ENCODE results near the gene FAM25G.
"Not testable (repeated sequence)": the region's sequence is repeated elsewhere in the genome, so short reads cannot be mapped to it uniquely, and the experiment has no call there.

FAM25G gene

GRCh38 chr10:47491600-47491999 lies at the start of gene FAM25G:
Gene FAM25G, minus strand, starts transcription at chr10:47491700. Its CDS starts 26 bp downstream, at chr10:47491674.
- not testable (repeated sequence) for H3K9ac ChIP-seq (ENCODE audit: low read depth, low read length); H3K4me1 ChIP-seq (ENCODE audit: control insufficient read depth, insufficient read depth, low read length); H3K36me3 ChIP-seq (ENCODE audit: control insufficient read depth, insufficient read depth, low read length); H3K27ac ChIP-seq (ENCODE audit: low read depth, low read length); H3K27me3 ChIP-seq (ENCODE audit: control insufficient read depth, insufficient read depth, low read length); H3K4me3 ChIP-seq (ENCODE audit: low read depth, low read length); H3K9me3 ChIP-seq (ENCODE audit: control insufficient read depth, insufficient read depth, low read length)

GRCh38 chr10:47536430-47536829 lies 44.9 kb upstream of the FAM25G start:
- not testable (repeated sequence) for H3K27me3 ChIP-seq (ENCODE audit: control insufficient read depth, insufficient read depth, low read length); H3K36me3 ChIP-seq (ENCODE audit: control insufficient read depth, insufficient read depth, low read length)

GRCh38 chr10:47523475-47523874 lies 32.0 kb upstream of the FAM25G start, which contains the start of gene AGAP9:
Gene AGAP9, minus strand, starts transcription at chr10:47523638. Its CDS starts 112 bp downstream, at chr10:47523526.
- H3K9ac ChIP-seq (ENCODE audit: low read depth, low read length); H3K4me1 ChIP-seq (ENCODE audit: control insufficient read depth, insufficient read depth, low read length); H3K27ac ChIP-seq (ENCODE audit: low read depth, low read length); H3K4me3 ChIP-seq (ENCODE audit: low read depth, low read length); H3K27me3 ChIP-seq (ENCODE audit: control insufficient read depth, insufficient read depth, low read length); H3K9me3 ChIP-seq (ENCODE audit: control insufficient read depth, insufficient read depth, low read length); H3K36me3 ChIP-seq (ENCODE audit: control insufficient read depth, insufficient read depth, low read length): not testable (repeated sequence)

More at GRCh38 chr10:47536430-47536829, 44.9 kb upstream of the FAM25G start:
- not testable (repeated sequence) for H3K4me3 ChIP-seq (ENCODE audit: low read depth, low read length); H3K9me3 ChIP-seq (ENCODE audit: control insufficient read depth, insufficient read depth, low read length); H3K9ac ChIP-seq (ENCODE audit: low read depth, low read length); H3K4me1 ChIP-seq (ENCODE audit: control insufficient read depth, insufficient read depth, low read length); H3K27ac ChIP-seq (ENCODE audit: low read depth, low read length)

- not testable (repeated sequence) for H3K9ac ChIP-seq (ENCODE audit: low read depth, low read length); H3K27me3 ChIP-seq (ENCODE audit: control insufficient read depth, insufficient read depth, low read length); H3K4me1 ChIP-seq (ENCODE audit: control insufficient read depth, insufficient read depth, low read length); H3K9me3 ChIP-seq (ENCODE audit: control insufficient read depth, insufficient read depth, low read length); H3K27ac ChIP-seq (ENCODE audit: low read depth, low read length); H3K36me3 ChIP-seq (ENCODE audit: control insufficient read depth, insufficient read depth, low read length); H3K4me3 ChIP-seq (ENCODE audit: low read depth, low read length)
Observed at GRCh38 chr10:47502313-47502712, 10.8 kb upstream of the FAM25G start.

GRCh38 chr10:47494226-47494625 lies 2.7 kb upstream of the FAM25G start:
- H3K4me1 ChIP-seq (ENCODE audit: control insufficient read depth, insufficient read depth, low read length); H3K9ac ChIP-seq (ENCODE audit: low read depth, low read length); H3K4me3 ChIP-seq (ENCODE audit: low read depth, low read length); H3K27me3 ChIP-seq (ENCODE audit: control insufficient read depth, insufficient read depth, low read length); H3K9me3 ChIP-seq (ENCODE audit: control insufficient read depth, insufficient read depth, low read length); H3K27ac ChIP-seq (ENCODE audit: low read depth, low read length); H3K36me3 ChIP-seq (ENCODE audit: control insufficient read depth, insufficient read depth, low read length): not testable (repeated sequence)

- H3K9me3 ChIP-seq (ENCODE audit: control insufficient read depth, insufficient read depth, low read length); H3K4me1 ChIP-seq (ENCODE audit: control insufficient read depth, insufficient read depth, low read length); H3K4me3 ChIP-seq (ENCODE audit: low read depth, low read length); H3K9ac ChIP-seq (ENCODE audit: low read depth, low read length); H3K36me3 ChIP-seq (ENCODE audit: control insufficient read depth, insufficient read depth, low read length); H3K27me3 ChIP-seq (ENCODE audit: control insufficient read depth, insufficient read depth, low read length); H3K27ac ChIP-seq (ENCODE audit: low read depth, low read length): not testable (repeated sequence)
Observed at GRCh38 chr10:47489630-47490029, 1.9 kb downstream of the FAM25G start.

- not testable (repeated sequence) for H3K36me3 ChIP-seq (ENCODE audit: control insufficient read depth, insufficient read depth, low read length); H3K27me3 ChIP-seq (ENCODE audit: control insufficient read depth, insufficient read depth, low read length); H3K9me3 ChIP-seq (ENCODE audit: control insufficient read depth, insufficient read depth, low read length); H3K4me3 ChIP-seq (ENCODE audit: low read depth, low read length); H3K27ac ChIP-seq (ENCODE audit: low read depth, low read length); H3K4me1 ChIP-seq (ENCODE audit: control insufficient read depth, insufficient read depth, low read length); H3K9ac ChIP-seq (ENCODE audit: low read depth, low read length)
Observed at GRCh38 chr10:47485943-47486342, 5.6 kb downstream of the FAM25G start.

- H3K4me3 ChIP-seq (ENCODE audit: low read depth, low read length); H3K27me3 ChIP-seq (ENCODE audit: control insufficient read depth, insufficient read depth, low read length); H3K9ac ChIP-seq (ENCODE audit: low read depth, low read length); H3K36me3 ChIP-seq (ENCODE audit: control insufficient read depth, insufficient read depth, low read length); H3K4me1 ChIP-seq (ENCODE audit: control insufficient read depth, insufficient read depth, low read length); H3K27ac ChIP-seq (ENCODE audit: low read depth, low read length); H3K9me3 ChIP-seq (ENCODE audit: control insufficient read depth, insufficient read depth, low read length): not testable (repeated sequence)
Observed at GRCh38 chr10:47484786-47485185, 6.7 kb downstream of the FAM25G start.

- not testable (repeated sequence) for H3K4me3 ChIP-seq (ENCODE audit: low read depth, low read length); H3K9me3 ChIP-seq (ENCODE audit: control insufficient read depth, insufficient read depth, low read length); H3K9ac ChIP-seq (ENCODE audit: low read depth, low read length); H3K4me1 ChIP-seq (ENCODE audit: control insufficient read depth, insufficient read depth, low read length); H3K27ac ChIP-seq (ENCODE audit: low read depth, low read length); H3K36me3 ChIP-seq (ENCODE audit: control insufficient read depth, insufficient read depth, low read length); H3K27me3 ChIP-seq (ENCODE audit: control insufficient read depth, insufficient read depth, low read length)
Observed at GRCh38 chr10:47483923-47484322, 7.6 kb downstream of the FAM25G start, which contains the start of gene ANXA8. Gene ANXA8, minus strand, starts transcription at chr10:47484115. Its CDS starts 182 bp downstream, at chr10:47483933.

- H3K4me3 ChIP-seq (ENCODE audit: low read depth, low read length); H3K27ac ChIP-seq (ENCODE audit: low read depth, low read length); H3K4me1 ChIP-seq (ENCODE audit: control insufficient read depth, insufficient read depth, low read length); H3K27me3 ChIP-seq (ENCODE audit: control insufficient read depth, insufficient read depth, low read length); H3K9ac ChIP-seq (ENCODE audit: low read depth, low read length); H3K9me3 ChIP-seq (ENCODE audit: control insufficient read depth, insufficient read depth, low read length); H3K36me3 ChIP-seq (ENCODE audit: control insufficient read depth, insufficient read depth, low read length): not testable (repeated sequence)
Observed at GRCh38 chr10:47482367-47482766, 9.1 kb downstream of the FAM25G start.

GRCh38 chr10:47481768-47482181 lies 9.7 kb downstream of the FAM25G start:
- not testable (repeated sequence) for H3K4me3 ChIP-seq (ENCODE audit: low read depth, low read length); H3K36me3 ChIP-seq (ENCODE audit: control insufficient read depth, insufficient read depth, low read length); H3K9ac ChIP-seq (ENCODE audit: low read depth, low read length); H3K27ac ChIP-seq (ENCODE audit: low read depth, low read length); H3K9me3 ChIP-seq (ENCODE audit: control insufficient read depth, insufficient read depth, low read length); H3K4me1 ChIP-seq (ENCODE audit: control insufficient read depth, insufficient read depth, low read length); H3K27me3 ChIP-seq (ENCODE audit: control insufficient read depth, insufficient read depth, low read length)

- H3K4me1 ChIP-seq (ENCODE audit: control insufficient read depth, insufficient read depth, low read length); H3K36me3 ChIP-seq (ENCODE audit: control insufficient read depth, insufficient read depth, low read length); H3K9ac ChIP-seq (ENCODE audit: low read depth, low read length); H3K27me3 ChIP-seq (ENCODE audit: control insufficient read depth, insufficient read depth, low read length); H3K27ac ChIP-seq (ENCODE audit: low read depth, low read length); H3K4me3 ChIP-seq (ENCODE audit: low read depth, low read length); H3K9me3 ChIP-seq (ENCODE audit: control insufficient read depth, insufficient read depth, low read length): not testable (repeated sequence)
Observed at GRCh38 chr10:47481182-47481766, 10.2 kb downstream of the FAM25G start.
